BJ (cell line): ENCODE data around the gene ARL9. TPM values are rescaled to one million over a fixed set of nuclear protein-coding genes. Genes with fewer than 3 reads are reported as not detected.
A peak's percentile ranks its signal among the peaks of the same experiment; 100 is the strongest.
"Not testable (repeated sequence)": the region's sequence is repeated elsewhere in the genome, so short reads cannot be mapped to it uniquely, and the experiment has no call there.

Source experiments
- CTCF ChIA-PET: fragments of 350-600 bp; formaldehyde crosslinking; extraction: SDS; loops from one replicate; lab custom pipeline; 2021; ENCODE audit warnings: antibody characterized with exemption, inconsistent platforms; lab: Yijun Ruan, JAX
- POLR2A ChIA-PET: fragments of 300-600 bp; sonication (Branson Sonifier 250); formaldehyde crosslinking; extraction: SDS; loops from one replicate; lab custom pipeline; 2021; ENCODE audit warnings: antibody characterized with exemption; lab: Charles Lee
- DNase-seq: peaks from one replicate; pipeline ENCODE4 v3.0.0-alpha.2; 2011; ENCODE audit warnings: low read depth
- H3K27me3 ChIP-seq: 2 replicates; pipeline ENCODE4 v1.6.0; 2011; ENCODE audit warnings: low read length; ENCODE audit not compliant: control insufficient read depth, insufficient read depth
- H3K36me3 ChIP-seq: 2 replicates; pipeline ENCODE4 v1.5.1; 2011; ENCODE audit warnings: low read length; ENCODE audit not compliant: control insufficient read depth, insufficient read depth
- H3K4me3 ChIP-seq: 2 replicates; pipeline ENCODE4 v1.5.1; 2011; ENCODE audit warnings: low read depth, mild to moderate bottlenecking, control low read depth, low read length
- polyA plus RNA-seq: library from polyadenylated mRNA; depleted of rRNA; stranded (reverse); fragments of >200 nt; gene quantifications from 2 replicates; pipeline ENCODE4 v1.2.3, GENCODE V29; 2011
- TF ChIP-seq, protein P1 (sequence below): IDR thresholded peaks from 2 replicates; pipeline ENCODE4 v1.5.1; 2011; ENCODE audit warnings: low read depth, mild to moderate bottlenecking, control low read depth, inconsistent platforms, low read length, moderate library complexity; ENCODE audit not compliant: insufficient read depth

Gene ARL9
- polyA plus RNA-seq, 1 experiment: 0.23 TPM

GRCh38 chr4:56465599-56466295 lies 39.8 kb upstream of the ARL9 start:
- POLR2A ChIA-PET: no interaction called here
- Histone ChIP-seq H3K4me3 (peak overlapping the region; percentile 87), H3K36me3 (no peaks in the 10 kb centered on the region), H3K27me3 (no peaks in the 10 kb centered on the region)
- CTCF ChIA-PET: interaction anchor here (0.8 to 1.0 kb wide), 3 partner anchors 8 to 40 kb away, joined by 3 to 6 read pairs (median 3); no protein-coding TSS in a partner anchor
- DNase-seq: no peak
- TF ChIP-seq, protein P1, sequence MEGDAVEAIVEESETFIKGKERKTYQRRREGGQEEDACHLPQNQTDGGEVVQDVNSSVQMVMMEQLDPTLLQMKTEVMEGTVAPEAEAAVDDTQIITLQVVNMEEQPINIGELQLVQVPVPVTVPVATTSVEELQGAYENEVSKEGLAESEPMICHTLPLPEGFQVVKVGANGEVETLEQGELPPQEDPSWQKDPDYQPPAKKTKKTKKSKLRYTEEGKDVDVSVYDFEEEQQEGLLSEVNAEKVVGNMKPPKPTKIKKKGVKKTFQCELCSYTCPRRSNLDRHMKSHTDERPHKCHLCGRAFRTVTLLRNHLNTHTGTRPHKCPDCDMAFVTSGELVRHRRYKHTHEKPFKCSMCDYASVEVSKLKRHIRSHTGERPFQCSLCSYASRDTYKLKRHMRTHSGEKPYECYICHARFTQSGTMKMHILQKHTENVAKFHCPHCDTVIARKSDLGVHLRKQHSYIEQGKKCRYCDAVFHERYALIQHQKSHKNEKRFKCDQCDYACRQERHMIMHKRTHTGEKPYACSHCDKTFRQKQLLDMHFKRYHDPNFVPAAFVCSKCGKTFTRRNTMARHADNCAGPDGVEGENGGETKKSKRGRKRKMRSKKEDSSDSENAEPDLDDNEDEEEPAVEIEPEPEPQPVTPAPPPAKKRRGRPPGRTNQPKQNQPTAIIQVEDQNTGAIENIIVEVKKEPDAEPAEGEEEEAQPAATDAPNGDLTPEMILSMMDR: no peak

GRCh38 chr4:56466296-56466761 lies 39.3 kb upstream of the ARL9 start:
- H3K4me3 ChIP-seq: peak overlapping the region; percentile 87
- H3K27me3 ChIP-seq, H3K36me3 ChIP-seq: not testable (repeated sequence)
- CTCF ChIA-PET: interaction anchor here (0.6 to 0.8 kb wide), 2 partner anchors 18 to 41 kb away, joined by 3 to 6 read pairs; no protein-coding TSS in a partner anchor
- POLR2A ChIA-PET: interaction anchor here (0.6 kb wide), 1 partner anchor 30 kb away, joined by 3 read pairs; the partner anchor contains the start of gene PAICS
- DNase-seq: peak; percentile 22

DNA sequence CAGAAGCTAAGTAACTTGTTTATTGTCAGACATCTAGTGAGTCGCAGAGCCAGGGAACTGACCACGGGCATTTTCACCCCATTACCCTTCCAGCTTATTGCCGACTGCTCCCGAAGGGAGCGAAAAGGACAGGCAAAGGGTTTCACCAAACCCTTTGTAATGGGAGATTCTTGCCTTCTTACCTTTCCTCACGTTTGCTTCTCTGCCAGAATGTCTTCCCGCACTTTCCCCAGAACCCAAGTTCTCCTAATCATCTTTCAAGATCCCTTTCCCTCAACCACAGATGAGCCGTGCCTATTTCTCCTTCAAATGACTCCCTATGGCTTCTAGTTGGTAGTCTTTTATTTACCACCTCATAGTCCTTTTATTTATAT lies 38.7 kb upstream of the ARL9 start:
- Histone ChIP-seq H3K27me3 (no peaks in the 10 kb centered on the region), H3K36me3 (peaks cover 2% of the 10 kb centered on the region), H3K4me3 (peak overlapping the region; percentile 87)
- DNase-seq: no peak
- TF ChIP-seq, protein P1: no peak
- ChIA-PET CTCF (interaction anchor here (0.6 kb wide), 1 partner anchor 18 kb away, joined by 3 read pairs; no protein-coding TSS in a partner anchor), POLR2A (interaction anchor here (0.6 kb wide), 1 partner anchor 31 kb away, joined by 3 read pairs; the partner anchor contains the start of gene PAICS)

GRCh38 chr4:56467284-56468096 lies 38.1 kb upstream of the ARL9 start, which contains the start of gene SRP72:
SRP72 (plus strand) TSS chr4:56467617; CDS start chr4:56467636, 19 bp downstream.
- no peaks in the 10 kb centered on the region for H3K27me3 ChIP-seq
- peak within 1 kb of the TSS; percentile 87 for H3K4me3 ChIP-seq
- TF ChIP-seq, protein P1: no peak
- peaks cover 2% of the 10 kb centered on the region for H3K36me3 ChIP-seq
- CTCF ChIA-PET: interaction anchor here (0.6 kb wide), 1 partner anchor 19 kb away, joined by 3 read pairs; no protein-coding TSS in a partner anchor
- peak; percentile 41 for DNase-seq
- POLR2A ChIA-PET: no interaction called here

- no peak for DNase-seq
- no peaks in the 10 kb centered on the region for H3K27me3 ChIP-seq
- CTCF ChIA-PET: no interaction called here
Observed at GRCh38 chr4:56468097-56468422, 37.5 kb upstream of the ARL9 start.

More at GRCh38 chr4:56468097-56468422, 37.5 kb upstream of the ARL9 start:
- POLR2A ChIA-PET: no interaction called here
- Histone ChIP-seq H3K4me3 (peak overlapping the region; percentile 87), H3K36me3 (peaks cover 3% of the 10 kb centered on the region)
- TF ChIP-seq, protein P1: no peak
